K562 (cell line): ENCODE measurements around the gene C2. TPM values are rescaled to one million over a fixed set of nuclear protein-coding genes. Genes with fewer than 3 reads are reported as not detected.

ENCODE experiments used
- ARID1B ChIP-seq: fragments of 450-650 bp; IDR thresholded peaks from 2 replicates; pipeline ENCODE4 v1.6.1; 2016; ENCODE audit warnings: antibody characterized with exemption, mild to moderate bottlenecking, inconsistent platforms
- CC2D1A ChIP-seq: fragments of 450-650 bp; IDR thresholded peaks from 2 replicates; pipeline ENCODE4 v1.6.1; 2017; ENCODE audit warnings: mild to moderate bottlenecking
- CREM ChIP-seq: IDR thresholded peaks from 2 replicates; pipeline ENCODE4 v1.6.1; 2014; ENCODE audit warnings: antibody characterized with exemption, low read depth
- GABPA ChIP-seq: fragments of 200-800 bp; sonication (Bioruptor generic); conservative IDR thresholded peaks from 2 replicates; pipeline ENCODE4 v1.6.1; 2016; ENCODE audit warnings: low read depth, missing genetic modification characterization, missing compliant biosample characterization
- HMG20B ChIP-seq: fragments of 250-450 bp; sonication (Bioruptor Pico); IDR thresholded peaks from 2 replicates; pipeline ENCODE4 v1.5.0; 2021; ENCODE audit warnings: mild to moderate bottlenecking
- KDM2B ChIP-seq: fragments of 250-450 bp; sonication (Bioruptor Pico); IDR thresholded peaks from 2 replicates; pipeline ENCODE4 v1.8.0; 2021; ENCODE audit warnings: mild to moderate bottlenecking, moderate library complexity
- MAFG ChIP-seq: fragments of 450-650 bp; conservative IDR thresholded peaks from 2 replicates; pipeline ENCODE4 v1.6.1; 2016; ENCODE audit warnings: missing genetic modification characterization, missing compliant biosample characterization
- MBD2 ChIP-seq: sonication (generic); IDR thresholded peaks from 2 replicates; pipeline ENCODE4 v1.6.1; 2016; ENCODE audit warnings: low read depth, borderline replicate concordance
- PKNOX1 ChIP-seq: fragments of 450-650 bp; IDR thresholded peaks from 2 replicates; pipeline ENCODE4 v1.6.1; 2016
- PML ChIP-seq: IDR thresholded peaks from 2 replicates; pipeline ENCODE4 v1.6.1; 2012; ENCODE audit warnings: low read length, inconsistent platforms
- RBM34 ChIP-seq: fragments of 200-400 bp; formaldehyde crosslinking; IDR thresholded peaks from 2 replicates; pipeline ENCODE4 v1.6.1; 2018; ENCODE audit warnings: low read length, borderline replicate concordance; ENCODE audit not compliant: insufficient read depth
- RBM39 ChIP-seq: fragments of 200-400 bp; formaldehyde crosslinking; optimal IDR thresholded peaks from 2 replicates; pipeline ENCODE3; 2018; ENCODE audit warnings: low read depth, low read length
- SAFB2 ChIP-seq: fragments of 200-400 bp; formaldehyde crosslinking; IDR thresholded peaks from 2 replicates; pipeline ENCODE4 v1.6.1; 2018; ENCODE audit warnings: borderline replicate concordance, low read length, low read depth, moderate library complexity; ENCODE audit not compliant: severe bottlenecking
- SRSF9 ChIP-seq: fragments of 200-400 bp; formaldehyde crosslinking; IDR thresholded peaks from 2 replicates; pipeline ENCODE4 v1.6.1; 2017; ENCODE audit warnings: low read depth, low read length, borderline replicate concordance
- ZBTB5 ChIP-seq: fragments of 450-650 bp; IDR thresholded peaks from 2 replicates; pipeline ENCODE4 v1.6.1; 2017; ENCODE audit warnings: antibody characterized with exemption
- ZNF76 ChIP-seq: fragments of 250-450 bp; sonication (Bioruptor Pico); IDR thresholded peaks from 2 replicates; pipeline ENCODE4 v1.4.0; 2020; ENCODE audit warnings: mild to moderate bottlenecking, moderate library complexity, borderline replicate concordance
- polyA plus RNA-seq, 8 experiments: library from polyadenylated mRNA; depleted of rRNA in 4 of 8; stranded (reverse) in 5 of 8; unstranded in 3 of 8; fragments of >200 nt; fragmentation: Nextera tagmentation in 2 of 8; fragmentation: Illumina TruSeq in 1 of 8; extraction: Ambion mirVana in 2 of 8; extraction: Trizol in 1 of 8; gene quantifications; 2 replicates each; pipeline versions ENCODE4 v1.2.1 to v1.2.3, GENCODE V29; 2011 to 2014; ENCODE audit warnings: inconsistent platforms in 1 of 8, missing spikeins in 1 of 8
- total RNA-seq, 7 experiments: library from RNA; depleted of rRNA in 6 of 7; stranded (reverse); fragments of >200 nt in 6 of 7; fragmentation: Illumina TruSeq in 2 of 7; extraction: Trizol in 2 of 7; gene quantifications; 2 replicates each; pipeline versions ENCODE4 v1.2.1 to v1.2.3, GENCODE V29; 2011 to 2021; ENCODE audit warnings: low replicate concordance in 1 of 7
- TF ChIP-seq, protein P1 (sequence below): fragments of 450-650 bp; IDR thresholded peaks from one replicate; pipeline ENCODE4 v1.6.1; 2018; ENCODE audit warnings: mild to moderate bottlenecking, moderate library complexity; ENCODE audit not compliant: partially characterized antibody
- TF ChIP-seq, protein P2 (sequence below), 2 experiments: fragments of 450-650 bp; conservative IDR thresholded peaks; 2 replicates each; pipeline ENCODE4 v1.6.1; 2017; ENCODE audit warnings: mild to moderate bottlenecking in 2 of 2, moderate library complexity in 2 of 2
- TF ChIP-seq, protein P3 (sequence below): fragments of 450-650 bp; IDR thresholded peaks from 2 replicates; pipeline ENCODE4 v1.7.1; 2018; ENCODE audit warnings: mild to moderate bottlenecking, low read depth; ENCODE audit not compliant: partially characterized antibody

The C2 gene
- total and polyA plus RNA-seq, 9 of the 15 experiments (the other 6 are each of a cell fraction or from before 2014, with no cell fraction given): 0.05 to 1.1 (median 0.39) TPM; not detected in 1

DNA sequence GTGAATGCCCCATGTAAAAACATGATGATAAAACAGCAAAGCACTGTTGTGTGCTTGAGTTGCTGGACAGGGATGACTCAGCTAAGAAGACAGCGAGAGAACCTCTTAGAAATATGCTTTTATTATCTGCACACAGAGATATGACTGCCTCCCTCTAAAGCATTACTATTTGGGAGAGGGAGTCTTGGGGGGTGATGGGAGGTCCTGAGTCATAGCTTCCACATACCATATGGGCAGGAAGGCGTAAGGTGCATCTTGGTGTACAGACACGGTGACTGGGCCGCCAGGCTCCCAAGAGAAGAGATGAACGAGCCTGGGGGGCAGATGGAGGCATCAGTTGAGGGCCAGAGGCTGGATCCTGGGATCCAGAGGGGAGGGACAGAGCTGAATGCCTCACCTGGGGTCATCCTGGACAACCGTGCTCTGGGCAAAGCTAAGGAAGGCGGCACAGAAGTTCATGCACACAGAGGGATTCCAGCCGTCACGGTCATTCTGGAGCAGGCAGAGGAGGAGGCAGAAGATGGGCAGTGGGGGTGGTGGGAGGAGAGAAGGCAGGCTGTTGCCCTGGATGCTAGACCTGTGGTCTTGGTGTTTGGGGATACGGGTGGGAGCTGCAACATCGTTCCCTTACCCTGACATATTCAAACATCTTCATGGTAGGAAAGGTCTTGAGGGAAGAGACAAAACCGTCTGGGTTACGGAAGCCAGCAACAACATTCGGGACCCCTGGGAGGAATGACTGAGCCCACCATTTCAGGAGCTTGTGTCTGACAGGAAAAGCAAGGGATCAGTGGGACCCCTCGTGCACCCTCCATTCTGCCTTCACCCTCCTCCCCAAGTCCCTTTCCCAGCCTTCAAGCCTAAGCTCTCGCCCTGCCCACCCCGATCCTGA lies 42.4 kb downstream of the C2 start (continued):
- TF ChIP-seq, protein P1, sequence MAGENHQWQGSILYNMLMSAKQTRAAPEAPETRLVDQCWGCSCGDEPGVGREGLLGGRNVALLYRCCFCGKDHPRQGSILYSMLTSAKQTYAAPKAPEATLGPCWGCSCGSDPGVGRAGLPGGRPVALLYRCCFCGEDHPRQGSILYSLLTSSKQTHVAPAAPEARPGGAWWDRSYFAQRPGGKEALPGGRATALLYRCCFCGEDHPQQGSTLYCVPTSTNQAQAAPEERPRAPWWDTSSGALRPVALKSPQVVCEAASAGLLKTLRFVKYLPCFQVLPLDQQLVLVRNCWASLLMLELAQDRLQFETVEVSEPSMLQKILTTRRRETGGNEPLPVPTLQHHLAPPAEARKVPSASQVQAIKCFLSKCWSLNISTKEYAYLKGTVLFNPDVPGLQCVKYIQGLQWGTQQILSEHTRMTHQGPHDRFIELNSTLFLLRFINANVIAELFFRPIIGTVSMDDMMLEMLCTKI: no peak
- no peak for TF ChIP-seq RBM34
- TF ChIP-seq SAFB2: no peak
- no peak for TF ChIP-seq ZBTB5
- TF ChIP-seq PML: no peak; the same call in 1 of the 2 replicates
- no peak for TF ChIP-seq RBM39
- peak; percentile 98 for TF ChIP-seq MAFG (tag)
- TF ChIP-seq SRSF9: no peak
- no peak for TF ChIP-seq HMG20B (CRISPR knock-in tag)
- TF ChIP-seq, protein P2, sequence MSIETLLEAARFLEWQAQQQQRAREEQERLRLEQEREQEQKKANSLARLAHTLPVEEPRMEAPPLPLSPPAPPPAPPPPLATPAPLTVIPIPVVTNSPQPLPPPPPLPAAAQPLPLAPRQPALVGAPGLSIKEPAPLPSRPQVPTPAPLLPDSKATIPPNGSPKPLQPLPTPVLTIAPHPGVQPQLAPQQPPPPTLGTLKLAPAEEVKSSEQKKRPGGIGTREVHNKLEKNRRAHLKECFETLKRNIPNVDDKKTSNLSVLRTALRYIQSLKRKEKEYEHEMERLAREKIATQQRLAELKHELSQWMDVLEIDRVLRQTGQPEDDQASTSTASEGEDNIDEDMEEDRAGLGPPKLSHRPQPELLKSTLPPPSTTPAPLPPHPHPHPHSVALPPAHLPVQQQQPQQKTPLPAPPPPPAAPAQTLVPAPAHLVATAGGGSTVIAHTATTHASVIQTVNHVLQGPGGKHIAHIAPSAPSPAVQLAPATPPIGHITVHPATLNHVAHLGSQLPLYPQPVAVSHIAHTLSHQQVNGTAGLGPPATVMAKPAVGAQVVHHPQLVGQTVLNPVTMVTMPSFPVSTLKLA (conservative IDR thresholded peaks at IDR 0.05): peak in 1 of 2 experiments; percentile 52; a peak in 2 of 4 replicates
- TF ChIP-seq ZNF76 (CRISPR knock-in tag): no peak
- no peak for TF ChIP-seq MBD2
- no peak for TF ChIP-seq KDM2B (CRISPR knock-in tag)
- TF ChIP-seq GABPA (tag): no peak
- TF ChIP-seq CREM: peak; percentile 44
- TF ChIP-seq ARID1B: peak; percentile 87
- TF ChIP-seq, protein P3, sequence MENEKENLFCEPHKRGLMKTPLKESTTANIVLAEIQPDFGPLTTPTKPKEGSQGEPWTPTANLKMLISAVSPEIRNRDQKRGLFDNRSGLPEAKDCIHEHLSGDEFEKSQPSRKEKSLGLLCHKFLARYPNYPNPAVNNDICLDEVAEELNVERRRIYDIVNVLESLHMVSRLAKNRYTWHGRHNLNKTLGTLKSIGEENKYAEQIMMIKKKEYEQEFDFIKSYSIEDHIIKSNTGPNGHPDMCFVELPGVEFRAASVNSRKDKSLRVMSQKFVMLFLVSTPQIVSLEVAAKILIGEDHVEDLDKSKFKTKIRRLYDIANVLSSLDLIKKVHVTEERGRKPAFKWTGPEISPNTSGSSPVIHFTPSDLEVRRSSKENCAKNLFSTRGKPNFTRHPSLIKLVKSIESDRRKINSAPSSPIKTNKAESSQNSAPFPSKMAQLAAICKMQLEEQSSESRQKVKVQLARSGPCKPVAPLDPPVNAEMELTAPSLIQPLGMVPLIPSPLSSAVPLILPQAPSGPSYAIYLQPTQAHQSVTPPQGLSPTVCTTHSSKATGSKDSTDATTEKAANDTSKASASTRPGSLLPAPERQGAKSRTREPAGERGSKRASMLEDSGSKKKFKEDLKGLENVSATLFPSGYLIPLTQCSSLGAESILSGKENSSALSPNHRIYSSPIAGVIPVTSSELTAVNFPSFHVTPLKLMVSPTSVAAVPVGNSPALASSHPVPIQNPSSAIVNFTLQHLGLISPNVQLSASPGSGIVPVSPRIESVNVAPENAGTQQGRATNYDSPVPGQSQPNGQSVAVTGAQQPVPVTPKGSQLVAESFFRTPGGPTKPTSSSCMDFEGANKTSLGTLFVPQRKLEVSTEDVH: peak; percentile 57
- TF ChIP-seq CC2D1A: no peak; the same call in 1 of the 2 replicates
- peak; percentile 18; the same call in 1 of the 2 replicates for TF ChIP-seq PKNOX1
